SW480 (cell line): ENCODE results near the gene HERC2.
"Not testable (repeated sequence)": the region's sequence is repeated elsewhere in the genome, so short reads cannot be mapped to it uniquely, and the experiment has no call there.

Experiments used
- DNase-seq: peaks from one replicate; pipeline ENCODE4 v3.0.0-alpha.2; 2016; ENCODE audit warnings: low spot score

Gene HERC2

DNA sequence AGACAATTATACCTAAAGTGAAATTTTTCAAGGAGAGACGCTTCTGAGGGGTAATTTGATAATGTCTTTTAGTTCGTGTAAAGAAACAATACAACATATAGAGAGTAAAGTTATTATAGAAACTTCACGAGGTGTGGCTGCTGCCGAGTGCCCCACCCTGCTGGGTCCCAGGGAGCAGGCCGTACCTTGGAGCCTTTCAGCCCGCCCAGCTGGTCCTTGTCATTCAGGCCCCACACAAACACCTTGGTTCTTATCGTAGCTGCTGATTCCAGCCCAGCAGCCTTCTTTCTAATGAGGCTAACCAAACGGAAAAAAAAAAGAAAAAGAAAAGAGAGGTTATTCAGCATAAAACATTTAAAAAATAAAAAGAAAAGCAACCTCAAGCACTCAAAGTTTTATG is 139.8 kb downstream of the HERC2 start:
- no peak for DNase-seq

DNA sequence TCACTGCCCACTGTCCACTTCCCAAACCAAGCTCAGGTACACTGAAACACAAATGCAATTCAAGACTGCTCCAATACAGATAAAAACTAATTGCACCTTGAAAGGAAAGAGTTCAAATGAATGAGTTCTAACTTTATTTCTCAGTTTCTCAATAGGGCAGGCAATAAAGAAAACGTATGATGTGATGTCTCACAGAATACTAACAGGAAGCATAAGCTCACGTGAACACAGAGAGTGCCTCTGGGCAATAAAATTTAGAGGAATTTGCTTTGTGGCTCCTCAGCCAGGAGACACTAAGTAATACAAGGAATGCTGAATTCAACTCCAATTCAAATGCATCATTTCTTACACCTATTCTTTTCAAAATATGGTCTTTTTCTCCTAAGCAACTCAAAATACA is 140.6 kb downstream of the HERC2 start:
- DNase-seq: no peak

DNA sequence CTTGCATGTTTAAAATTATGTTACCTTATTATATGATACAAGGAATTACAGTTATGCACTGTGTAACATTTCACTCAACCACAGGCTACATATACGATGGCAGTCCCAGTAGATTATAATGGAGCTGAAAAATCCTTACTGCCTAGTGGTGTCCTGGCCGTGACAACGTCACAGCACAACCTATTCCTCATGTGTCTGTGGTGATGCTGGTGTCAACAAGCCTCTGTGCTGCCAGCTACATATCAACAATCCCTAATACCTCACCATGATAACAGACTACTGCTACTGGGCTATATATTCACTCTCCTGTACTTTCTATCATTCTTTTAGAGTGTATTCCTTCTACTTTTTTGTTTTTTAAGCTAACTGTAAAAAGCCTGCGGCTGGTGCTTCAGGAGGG is 142.7 kb downstream of the HERC2 start:
- DNase-seq: no peak

DNA sequence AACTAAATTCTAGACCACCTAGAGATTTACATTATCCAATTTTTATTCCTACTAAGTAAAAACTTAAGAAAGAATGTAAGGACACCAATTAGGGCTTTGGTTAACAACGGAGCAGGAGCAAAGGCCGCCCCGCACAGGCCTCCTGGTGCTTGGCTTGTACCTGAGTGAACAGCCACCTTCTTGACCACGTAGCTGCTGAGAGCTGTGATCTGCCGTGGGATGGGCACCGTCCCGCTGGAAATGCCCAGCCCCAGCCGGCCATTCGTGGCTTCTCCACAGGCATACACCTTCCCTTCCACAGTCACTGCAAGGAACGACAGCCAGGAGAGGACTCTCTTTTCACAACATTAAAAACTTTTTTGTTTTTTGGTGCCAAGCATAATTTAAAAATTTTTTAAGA is 143.3 kb downstream of the HERC2 start:
- DNase-seq: no peak

DNA sequence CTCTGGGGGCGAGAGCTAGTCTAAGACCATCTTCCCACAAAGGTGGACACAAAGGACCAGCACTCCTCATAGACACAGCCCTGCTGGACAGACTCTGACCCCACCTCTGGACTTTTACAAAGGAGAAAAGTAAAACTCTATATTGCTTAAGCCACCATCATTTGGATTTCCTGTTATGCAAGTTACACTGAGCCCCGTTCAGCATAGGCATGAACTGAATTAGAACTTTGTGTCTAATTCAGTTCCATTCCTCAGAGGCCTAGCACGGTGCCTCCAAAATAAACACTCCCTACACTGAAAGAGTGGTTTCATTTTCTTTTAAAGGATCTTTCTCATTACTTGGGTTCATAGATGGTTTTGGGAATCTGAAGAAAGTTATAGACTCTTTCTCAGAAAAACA is 143.7 kb downstream of the HERC2 start:
- no peak for DNase-seq

DNA sequence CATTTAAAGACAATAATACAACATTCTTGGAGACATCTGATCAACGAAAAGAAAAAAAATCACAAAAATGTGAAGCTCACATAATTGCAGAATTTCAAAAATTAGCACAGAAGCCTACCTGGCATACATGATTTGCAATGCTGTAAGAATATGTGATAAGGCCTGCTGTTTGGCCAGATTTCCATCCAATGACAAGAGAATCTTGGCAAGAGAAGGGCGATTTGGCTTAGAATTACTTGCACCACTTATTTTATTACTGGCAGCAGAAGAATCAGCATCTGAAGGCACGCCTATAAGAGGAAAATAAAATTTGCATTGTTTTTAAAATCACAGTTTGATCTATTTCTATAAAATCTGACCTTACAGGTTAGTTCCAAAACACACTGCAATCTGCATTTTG is 152.6 kb downstream of the HERC2 start:
- DNase-seq: no peak

DNA sequence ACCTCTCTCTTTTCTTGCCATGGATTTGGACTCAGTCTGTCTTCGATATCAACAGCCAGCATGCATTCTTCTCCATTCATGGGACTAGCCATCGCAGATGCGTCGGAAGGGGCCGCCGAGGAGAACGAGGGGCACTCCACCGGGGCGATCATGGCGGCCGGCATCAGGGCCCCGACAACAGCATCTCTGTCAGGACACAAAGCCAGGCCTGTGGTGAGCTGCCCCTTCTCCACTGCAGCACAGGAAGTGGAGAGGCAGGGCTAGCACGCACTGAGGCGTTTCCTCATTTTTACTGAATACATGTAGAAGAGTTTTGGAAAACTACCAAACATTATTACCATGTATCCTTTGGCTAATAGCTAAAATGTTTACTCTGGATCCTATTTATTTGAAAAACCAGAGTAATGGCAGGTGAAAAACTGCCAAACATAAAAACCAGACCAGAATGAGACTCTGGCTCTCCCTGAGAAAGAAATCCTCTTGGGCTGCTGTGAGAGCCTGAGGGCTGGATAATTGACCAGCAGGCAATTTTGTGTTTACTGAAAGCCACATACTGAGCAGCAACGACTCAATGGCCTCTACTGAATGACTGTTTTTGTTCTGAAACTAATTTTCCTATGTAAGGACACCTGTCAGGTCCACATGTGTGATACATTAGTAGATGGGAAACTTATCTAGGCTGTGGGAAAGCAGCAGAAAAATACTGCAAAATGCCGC is 153.4 kb downstream of the HERC2 start:
- not testable (repeated sequence) for DNase-seq

DNA sequence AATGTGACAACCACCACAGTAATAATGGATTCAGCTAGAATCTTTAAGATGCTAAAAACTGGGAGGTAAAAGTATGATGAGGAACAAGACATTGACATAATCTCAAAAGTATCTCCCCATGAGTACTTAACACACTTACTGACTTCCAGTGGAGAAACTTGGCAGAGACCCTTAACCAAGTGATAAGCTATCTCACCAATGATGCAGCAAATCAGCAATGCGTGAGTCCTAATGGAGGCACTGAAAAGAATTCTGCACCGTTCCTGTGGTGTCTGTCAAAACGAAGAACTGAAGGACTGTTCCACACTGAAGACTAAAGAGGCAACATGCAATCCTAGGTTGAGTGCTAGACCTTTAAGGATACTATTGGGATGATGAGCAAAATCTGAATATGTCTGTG is 154.9 kb downstream of the HERC2 start:
- DNase-seq: no peak

DNA sequence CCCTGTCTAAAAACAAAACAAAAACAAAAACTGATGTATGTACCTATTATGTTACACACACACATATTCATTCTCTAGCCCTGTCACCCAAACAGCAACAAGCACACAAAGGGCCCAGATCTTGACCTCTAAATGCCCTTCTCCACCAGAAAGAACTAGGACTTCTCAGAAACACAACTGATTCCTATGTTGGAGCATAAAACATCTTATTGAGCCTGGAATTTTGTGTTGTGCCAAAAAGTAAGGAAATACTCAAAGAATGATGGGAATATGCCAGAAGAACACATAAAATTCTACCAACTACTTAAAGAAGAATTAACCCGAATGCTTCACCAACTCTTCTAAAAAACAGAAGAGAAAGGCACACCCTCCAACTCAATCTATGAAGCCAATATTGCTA is 156.2 kb downstream of the HERC2 start:
- no peak for DNase-seq

DNA sequence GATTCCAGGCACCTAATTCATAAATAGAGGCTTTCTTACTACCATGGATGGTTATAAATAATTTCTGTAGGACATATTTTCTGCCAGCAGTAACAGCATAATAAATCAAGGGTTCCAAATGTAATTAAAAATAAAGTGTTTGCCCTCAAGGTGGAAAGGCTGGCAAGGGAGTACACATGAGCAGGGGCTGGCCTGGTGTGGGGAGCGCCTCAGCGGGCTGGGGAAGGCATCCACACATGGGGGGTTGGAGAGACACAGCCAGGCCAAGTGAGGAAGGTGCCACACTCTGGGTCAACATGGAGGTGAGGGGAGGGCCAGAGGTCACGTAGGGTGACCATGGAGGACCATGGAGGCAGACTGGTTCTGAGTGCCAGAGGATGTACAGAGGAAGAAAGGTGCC is 157.1 kb downstream of the HERC2 start:
- DNase-seq: no peak

DNA sequence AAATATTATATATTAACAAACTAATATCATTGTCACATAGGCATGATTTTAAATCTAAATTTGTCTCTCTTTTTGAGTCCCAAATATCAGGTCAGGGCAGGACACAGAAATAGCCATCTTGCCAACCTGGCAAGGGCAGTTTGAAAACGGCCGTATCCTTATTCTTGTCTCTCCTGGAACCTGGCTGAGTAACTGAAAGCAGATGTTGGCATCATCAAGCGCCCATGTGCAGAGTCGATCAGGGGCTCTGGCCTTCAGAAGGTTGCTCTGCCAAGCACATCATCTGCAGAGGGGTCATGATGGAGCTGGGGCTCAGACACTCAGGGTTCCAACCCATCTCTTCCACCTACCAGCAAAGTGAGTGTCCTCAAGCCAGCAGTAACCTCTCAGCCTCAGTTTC is 167.7 kb downstream of the HERC2 start:
- no peak for DNase-seq

DNA sequence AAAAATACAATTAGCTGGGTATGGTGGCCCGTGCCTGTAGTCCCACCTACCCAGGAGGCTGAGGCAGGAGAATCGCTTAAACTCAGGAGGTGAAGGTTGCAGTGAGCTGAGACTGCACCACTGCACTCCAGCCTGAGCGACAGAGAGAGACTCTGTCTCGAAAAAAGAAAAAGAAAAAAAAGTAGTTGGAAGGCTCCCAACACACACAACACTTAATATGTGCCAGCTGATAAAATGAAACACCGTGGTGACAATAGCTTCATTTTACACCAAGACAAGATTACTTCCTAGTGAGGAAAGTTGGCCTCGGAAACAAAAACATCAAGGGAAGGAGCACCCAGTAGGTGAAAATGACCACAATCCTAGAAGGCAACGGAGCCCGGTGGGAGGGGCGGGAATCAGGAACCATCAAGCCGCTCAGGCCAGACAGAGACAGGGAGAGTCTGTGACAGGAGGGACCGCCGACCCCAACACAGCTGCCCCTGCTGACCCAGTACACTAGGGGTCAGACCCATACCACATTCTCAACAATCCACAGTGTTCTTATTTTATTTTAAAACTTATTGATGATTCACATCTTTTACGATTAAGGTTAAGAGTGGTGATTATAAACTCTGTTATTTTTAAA is 168.4 kb downstream of the HERC2 start:
- no peak for DNase-seq

DNA sequence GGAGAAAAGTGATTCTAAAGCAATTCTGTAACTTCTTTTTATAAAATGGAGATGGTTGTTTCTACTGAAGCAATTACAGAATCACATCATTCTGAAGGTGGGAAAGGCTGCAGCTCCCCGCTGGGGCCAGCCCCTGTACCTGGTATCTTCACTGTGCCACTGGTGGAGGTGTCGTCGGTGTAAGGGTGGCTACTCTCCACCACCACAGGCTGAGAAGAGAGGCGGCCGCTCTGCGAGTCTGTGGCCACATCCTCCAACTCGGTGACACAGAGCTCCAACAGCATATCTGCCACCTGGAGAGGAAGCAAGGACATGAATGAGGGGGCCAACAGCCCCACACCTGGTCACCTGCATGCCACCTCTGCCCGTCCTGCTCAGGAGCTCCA is 169.4 kb downstream of the HERC2 start:
- not testable (repeated sequence) for DNase-seq

DNA sequence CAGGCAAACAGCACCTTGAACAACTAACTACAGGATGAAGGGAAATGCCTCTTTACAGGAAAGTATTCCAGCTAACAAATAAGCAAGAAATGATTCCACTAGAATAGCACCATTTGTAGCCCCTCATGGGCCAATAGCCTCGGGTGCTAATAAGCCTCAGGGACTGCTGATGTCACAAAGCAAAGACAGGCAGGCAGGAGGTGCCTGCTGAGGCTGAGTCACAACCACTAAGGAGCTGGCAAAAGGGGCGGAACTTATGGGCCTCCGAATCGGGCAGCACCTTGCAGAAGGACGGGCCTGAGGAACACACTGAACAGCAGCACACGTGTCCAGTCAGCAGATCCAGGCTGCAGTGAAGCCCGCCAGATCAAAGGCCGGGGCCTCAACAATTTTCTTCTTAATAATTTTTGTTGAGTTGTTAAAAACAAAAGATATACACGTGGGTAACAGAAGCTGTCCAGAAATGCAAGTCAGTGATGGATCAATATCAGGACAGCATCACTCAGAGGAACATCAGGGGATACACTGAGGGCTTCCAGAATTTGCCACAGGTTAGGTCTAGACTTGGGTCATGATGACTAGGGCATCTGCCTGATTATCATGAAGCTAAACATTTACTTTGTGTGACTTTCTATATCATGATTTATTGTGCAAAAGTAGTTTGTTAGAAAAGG is 170.0 kb downstream of the HERC2 start:
- DNase-seq: not testable (repeated sequence)

DNA sequence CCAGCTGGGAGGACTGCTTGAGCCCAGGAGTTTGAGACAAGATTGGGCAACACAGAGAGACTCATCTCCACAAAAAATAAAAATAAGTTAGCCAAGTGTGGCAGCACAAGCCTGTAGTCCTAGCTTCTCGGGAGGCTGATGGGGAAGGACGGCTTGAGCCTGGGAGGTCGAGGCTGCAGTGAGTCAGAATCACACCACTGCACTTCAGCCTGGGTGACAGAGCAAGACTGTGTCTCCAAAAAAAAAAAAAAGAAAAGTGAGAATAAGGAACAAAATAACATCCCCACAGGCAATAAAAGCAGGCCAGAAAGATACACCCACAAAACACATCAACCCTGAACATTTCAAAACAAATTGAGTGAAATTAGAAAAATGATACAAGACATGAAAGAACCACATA is 174.2 kb downstream of the HERC2 start:
- no peak for DNase-seq

DNA sequence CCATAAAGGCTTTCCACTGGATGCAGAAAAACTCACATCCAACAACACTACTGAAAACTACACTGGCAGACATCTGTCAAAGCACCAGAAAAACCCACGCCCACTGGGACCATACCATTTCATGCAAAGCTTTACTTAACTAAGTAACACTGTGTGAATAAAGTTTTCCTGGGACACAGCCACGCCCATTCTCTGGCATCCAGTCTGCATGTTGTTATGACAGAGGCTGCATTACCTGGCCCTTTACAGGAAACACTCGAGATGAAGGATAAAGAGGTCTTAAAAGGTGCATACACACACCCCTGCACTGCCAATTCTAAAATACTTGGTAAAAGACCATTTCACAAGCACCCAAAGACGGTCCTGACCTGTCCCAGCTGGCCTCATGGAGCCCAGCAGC is 176.6 kb downstream of the HERC2 start:
- not testable (repeated sequence) for DNase-seq

DNA sequence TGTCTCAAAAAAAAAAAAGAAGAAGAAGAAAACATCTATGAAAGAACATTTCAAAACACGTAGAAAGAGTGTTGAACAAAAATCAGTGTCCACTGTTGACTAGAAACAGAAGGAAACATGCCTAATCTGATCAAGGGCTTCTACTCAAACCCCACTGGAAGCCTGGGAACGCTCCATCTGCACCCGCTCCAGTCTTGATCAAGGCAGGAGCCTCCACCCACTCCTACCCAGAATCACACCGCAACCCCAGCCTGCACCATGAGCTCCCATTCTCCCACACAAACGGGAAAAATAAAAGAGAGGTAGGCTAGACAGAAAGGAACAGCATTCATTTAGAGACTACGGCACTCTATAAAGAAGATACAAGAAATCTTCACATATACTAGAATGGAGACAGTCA is 181.9 kb downstream of the HERC2 start:
- DNase-seq: no peak

DNA sequence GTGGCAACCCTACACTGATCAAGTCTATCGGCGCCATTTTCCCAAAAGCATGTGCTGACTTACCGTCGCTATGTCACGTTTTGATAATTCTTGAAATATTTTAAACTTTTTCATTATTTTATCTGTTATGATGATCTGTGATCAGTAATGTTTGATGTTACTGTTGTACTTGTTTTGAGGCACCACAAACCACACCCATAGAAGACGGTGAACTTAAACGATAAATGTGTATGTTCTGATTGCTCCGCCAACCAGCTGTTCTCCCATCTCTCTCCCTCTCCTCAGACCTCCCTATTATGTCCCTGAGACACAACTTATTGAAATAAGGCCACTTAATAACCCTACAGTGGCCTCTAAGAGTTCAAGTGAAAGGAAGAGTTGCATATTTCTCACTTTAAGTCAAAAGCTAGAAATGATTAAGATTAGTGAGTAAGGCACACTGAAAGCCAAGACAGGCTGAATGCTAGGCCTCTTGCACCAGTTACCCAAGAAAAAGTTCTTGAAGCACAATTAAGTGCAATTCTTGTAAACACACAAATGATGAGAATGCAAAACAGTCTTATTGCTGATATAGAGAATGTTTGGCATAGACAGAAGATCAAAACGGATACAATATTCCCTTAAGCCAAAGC is 184.5 kb downstream of the HERC2 start:
- not testable (repeated sequence) for DNase-seq

DNA sequence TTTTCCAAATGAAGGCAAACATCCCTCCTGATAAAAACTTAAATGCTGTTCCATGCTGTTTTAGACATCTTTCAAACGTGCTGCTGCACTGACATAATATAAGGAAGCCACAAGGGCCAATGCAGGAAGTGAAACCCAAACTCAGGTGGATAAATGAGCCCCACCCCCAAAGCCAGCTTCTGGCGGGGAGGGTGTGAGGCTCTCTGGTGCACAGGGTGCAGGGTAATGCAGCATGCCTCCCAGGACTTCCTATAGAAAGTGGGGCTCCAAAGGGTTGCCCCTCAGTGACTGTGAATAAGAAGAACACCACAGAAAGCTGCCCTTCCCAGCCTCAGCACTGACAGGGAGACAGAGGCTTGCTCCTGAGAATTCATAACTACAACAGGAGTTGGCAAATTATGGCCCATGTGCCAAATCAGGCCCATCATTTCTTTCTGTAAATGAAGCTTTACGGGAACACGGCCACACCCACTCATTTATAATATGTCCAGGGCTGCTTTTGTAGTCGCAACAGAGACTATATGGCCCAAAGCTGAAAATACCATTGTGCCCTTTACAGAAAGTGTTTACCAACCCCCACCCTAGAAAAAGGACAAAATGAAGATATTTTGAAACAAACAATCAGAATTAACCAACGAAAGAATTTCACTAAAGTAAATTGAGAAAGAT is 185.6 kb downstream of the HERC2 start:
- not testable (repeated sequence) for DNase-seq

DNA sequence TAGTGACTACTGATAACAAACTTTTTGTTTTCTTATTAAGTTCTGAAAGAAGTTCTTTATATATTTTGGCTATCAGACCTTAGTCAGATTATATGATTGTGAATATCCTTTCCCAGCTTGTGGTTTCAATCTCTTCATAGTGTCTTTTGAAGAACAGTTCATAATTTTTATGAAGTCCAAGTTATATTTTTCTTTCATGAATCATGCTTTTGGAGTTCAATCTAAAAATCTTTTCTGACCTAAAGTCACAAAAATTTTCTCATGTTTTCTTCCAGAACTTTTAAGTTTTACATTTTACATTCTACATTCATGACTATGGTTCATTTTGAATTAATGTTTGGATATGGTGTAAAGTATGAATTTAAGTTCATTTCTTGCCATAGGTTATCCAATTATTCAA is 188.7 kb downstream of the HERC2 start:
- DNase-seq: no peak

DNA sequence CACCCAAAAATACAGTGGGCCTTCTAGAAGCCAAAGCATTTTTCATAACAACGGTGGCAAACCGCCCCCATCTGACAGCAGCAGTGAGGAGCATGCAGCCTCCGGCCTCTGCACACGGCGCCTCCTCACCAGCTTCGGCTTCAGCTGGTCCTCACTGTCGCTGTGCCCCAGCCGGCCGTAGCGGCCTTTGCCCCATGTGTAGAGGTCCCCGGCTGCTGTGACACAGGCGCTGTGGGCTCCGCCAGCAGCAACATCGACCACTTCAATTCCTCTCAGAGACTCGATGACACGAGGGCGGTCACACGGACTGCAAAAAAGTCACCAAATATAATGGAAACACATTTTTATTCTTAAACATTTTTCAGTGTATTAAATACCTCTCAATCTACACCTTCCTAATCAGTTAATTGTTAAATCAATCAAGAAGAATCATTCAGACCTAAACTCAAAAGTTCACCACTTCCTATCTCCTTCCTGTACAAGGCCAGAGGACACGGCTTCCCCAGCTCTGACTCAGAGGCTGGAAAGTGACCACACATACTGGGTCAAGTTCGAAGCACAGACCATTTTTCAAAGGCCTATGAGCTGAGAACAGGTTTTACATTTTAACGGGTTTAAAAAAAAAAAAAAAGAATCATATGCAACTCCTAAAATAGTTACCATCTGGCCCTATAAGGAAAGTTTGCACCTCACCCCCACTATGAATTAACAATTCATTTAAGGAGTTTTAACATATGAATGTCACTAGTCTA is 189.3 kb downstream of the HERC2 start:
- DNase-seq: no peak

DNA sequence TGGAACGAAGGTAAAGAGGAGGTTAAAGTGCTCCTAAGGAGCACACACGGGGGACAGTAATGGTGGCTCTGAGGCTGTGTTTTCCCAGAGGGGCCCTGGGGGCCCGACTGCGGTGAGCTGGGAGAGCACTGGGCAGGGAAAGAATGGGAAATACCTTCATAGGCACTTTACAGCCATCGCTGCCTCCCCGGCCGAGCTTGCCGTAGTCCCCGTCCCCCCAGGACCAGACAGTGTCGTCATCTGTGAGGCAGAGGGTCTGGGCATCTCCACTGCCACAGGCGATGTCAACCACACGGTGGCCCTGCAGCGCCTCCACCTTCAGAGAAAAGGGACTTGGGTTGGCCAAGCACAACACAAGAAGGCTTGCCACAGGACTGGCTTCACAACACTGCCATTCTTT is 190.0 kb downstream of the HERC2 start:
- no peak for DNase-seq
